ENCODE results near the gene EXTL1.

EXTL1 gene

GRCh38 chr1:26044971-26045721 is 23.6 kb downstream of the EXTL1 start:
- FAIRE-seq: no peak

GRCh38 chr1:26045722-26046245 is 24.2 kb downstream of the EXTL1 start, which contains the start of gene SLC30A2:
SLC30A2 (minus strand) TSS chr1:26046118; CDS start chr1:26045896, 222 bp downstream.
- FAIRE-seq: no peak

GRCh38 chr1:26046246-26047095 is 24.9 kb downstream of the EXTL1 start:
- FAIRE-seq: no peak

- FAIRE-seq: no peak
Observed at GRCh38 chr1:26047278-26047874, 25.8 kb downstream of the EXTL1 start.

- no peak for FAIRE-seq
Observed at GRCh38 chr1:26049531-26050247, 28.1 kb downstream of the EXTL1 start.

GRCh38 chr1:26050248-26050640 is 28.7 kb downstream of the EXTL1 start:
- FAIRE-seq: no peak

- no peak for FAIRE-seq
Observed at GRCh38 chr1:26053718-26054560, 32.4 kb downstream of the EXTL1 start.

- FAIRE-seq: no peak
Observed at GRCh38 chr1:26055041-26055440, 33.5 kb downstream of the EXTL1 start.

- FAIRE-seq: no peak
Observed at GRCh38 chr1:26057189-26057588, 35.6 kb downstream of the EXTL1 start.

- no peak for FAIRE-seq
Observed at GRCh38 chr1:26058052-26058595, 36.5 kb downstream of the EXTL1 start.

- no peak for FAIRE-seq
Observed at GRCh38 chr1:26059906-26060305, 38.3 kb downstream of the EXTL1 start.

- FAIRE-seq: no peak
Observed at GRCh38 chr1:26060832-26061574, 39.4 kb downstream of the EXTL1 start.

GRCh38 chr1:26064553-26064952 is 43.0 kb downstream of the EXTL1 start:
- FAIRE-seq: no peak

GRCh38 chr1:26066160-26066559 is 44.6 kb downstream of the EXTL1 start:
- no peak for FAIRE-seq

GRCh38 chr1:26066857-26067256 is 45.3 kb downstream of the EXTL1 start:
- FAIRE-seq: no peak

GRCh38 chr1:26067432-26067911 is 45.9 kb downstream of the EXTL1 start, which contains the start of gene TRIM63:
TRIM63 (minus strand) TSS chr1:26067630; CDS start chr1:26067494, 136 bp downstream.
- FAIRE-seq: no peak

GRCh38 chr1:26069941-26070295 is 48.3 kb downstream of the EXTL1 start:
- no peak for FAIRE-seq

GRCh38 chr1:26070296-26070962 is 48.9 kb downstream of the EXTL1 start:
- FAIRE-seq: no peak

- no peak for FAIRE-seq
Observed at GRCh38 chr1:26070963-26071342, 49.4 kb downstream of the EXTL1 start.

- no peak for FAIRE-seq
Observed at GRCh38 chr1:26072305-26072704, 50.7 kb downstream of the EXTL1 start.

All from endometrium (tissue), 2 donors.